Bone marrow (tissue), 2 donors: ENCODE results near the gene CCNF.

Experiments
- DNase-seq, 2 donors: peaks; one replicate each; lab custom pipeline; 2025; lab: John Stamatoyannopoulos, UW

CCNF gene

DNA sequence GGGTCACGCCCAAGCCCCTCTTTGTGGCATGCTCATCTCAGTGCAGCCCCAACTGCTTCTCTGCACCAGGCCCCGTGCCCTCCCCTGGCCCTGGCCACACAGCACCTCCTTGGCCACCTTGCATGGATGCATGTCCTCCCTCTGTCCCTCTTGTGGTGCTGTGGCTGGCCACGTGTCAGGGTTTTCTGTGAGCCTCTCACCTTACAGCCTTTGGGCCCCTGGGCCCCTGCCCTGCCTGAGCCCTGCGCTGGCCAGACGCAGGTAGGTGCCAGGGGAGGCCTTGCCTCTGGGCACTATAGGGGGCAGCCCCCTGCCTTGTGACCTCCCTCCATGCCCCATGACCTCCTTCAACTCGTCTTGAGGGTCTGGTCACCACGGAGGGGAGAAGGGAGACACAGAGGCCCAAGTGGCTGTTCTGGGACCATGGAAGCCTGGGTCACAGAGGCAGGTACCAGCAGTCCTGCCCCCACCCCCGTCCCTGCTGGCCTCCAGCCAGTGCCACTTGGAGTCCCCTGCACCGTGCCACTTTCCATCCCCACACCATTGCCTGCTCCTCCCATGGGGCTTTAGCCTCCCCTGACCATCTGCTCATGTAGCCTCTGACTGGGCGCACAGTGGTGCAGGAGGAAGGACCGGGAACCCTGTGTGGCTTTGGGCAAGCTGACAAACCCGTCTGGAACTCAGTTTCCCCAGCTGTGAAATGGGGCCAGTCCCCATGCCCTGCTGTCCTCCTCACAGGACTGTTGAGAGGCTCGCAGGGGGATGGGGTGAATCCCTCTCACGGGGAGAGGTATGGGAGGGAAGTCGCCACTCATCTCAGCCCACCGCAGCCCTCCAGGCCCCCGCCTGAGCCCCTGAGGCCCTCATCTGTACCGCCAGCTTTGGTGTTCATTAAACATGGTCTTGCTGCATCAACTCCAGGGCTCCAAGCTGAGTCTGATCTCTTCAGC lies 73.0 kb downstream of the CCNF start:
- DNase-seq, result no peak

DNA sequence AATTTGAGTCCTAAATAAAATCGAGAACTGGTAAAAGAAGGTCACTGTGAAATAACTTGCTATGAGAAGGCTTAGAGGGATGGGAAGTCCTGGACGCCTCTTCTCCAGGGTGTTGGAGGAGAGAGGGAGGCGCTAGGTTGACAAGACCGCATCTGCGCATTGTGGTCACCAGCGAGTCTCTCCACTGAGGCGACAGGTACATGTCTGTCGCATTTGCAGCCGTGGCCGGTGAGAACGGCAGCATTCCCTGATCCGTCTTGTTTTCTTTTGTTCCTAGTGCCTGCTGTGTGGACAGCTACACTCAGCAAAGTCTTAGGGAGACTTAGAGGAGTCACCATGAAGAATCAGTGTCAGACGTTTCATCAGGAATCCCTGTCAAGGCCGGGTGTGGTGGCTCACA lies 76.4 kb downstream of the CCNF start:
- no peak for DNase-seq

DNA sequence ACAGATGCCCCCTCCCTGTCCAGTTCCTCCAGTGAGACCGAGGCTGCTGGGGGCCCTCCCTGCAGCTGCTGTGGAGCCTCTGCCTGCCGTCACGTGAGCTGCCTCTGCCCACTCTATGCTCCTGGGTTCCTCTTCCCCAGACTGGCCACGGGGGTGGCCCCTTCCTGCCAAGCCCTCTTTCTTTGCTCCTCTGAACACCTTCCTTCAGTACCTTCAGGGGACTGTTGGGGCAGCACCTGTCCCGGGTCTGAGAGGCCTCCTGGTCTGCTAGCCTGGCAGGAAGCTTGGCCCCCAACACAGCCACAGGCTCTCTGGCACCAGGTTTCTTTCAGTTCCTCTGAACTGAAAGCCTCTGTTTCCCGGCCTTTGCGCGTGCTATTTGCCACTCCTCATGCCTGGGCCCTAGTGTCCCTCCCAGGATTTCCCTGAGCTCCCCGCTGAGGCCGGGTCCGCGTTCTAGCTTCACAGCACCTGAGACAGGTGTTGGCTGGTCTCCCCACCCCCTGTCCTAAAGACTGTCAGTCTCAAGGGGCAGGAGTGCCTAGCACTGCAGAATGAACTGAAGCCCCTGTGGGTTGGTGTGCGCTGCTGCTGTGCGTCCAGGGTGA lies 77.9 kb downstream of the CCNF start:
- peak in 1 of 2 donors; percentile 8 for DNase-seq

DNA sequence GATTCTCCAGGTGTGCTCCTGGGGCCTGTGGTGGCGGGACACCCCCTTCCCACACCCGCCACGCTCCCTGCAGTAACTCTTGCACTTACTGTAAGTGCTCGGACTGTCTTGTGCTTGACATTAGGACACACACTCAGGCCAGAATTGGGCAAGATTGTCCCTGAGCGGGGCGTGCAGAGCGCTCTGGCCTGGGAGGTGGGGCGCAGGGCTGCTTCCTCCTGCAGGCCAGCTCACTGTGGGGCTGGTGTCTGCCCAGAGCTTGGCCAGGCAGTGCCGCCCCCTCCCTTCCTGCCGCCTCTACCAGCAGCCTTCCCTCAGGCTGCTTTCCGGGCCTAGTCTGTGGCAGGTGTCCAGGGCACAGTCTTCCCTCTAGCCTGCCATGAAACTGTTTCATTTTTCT lies 78.4 kb downstream of the CCNF start:
- peak in 1 of 2 donors; percentile 41 for DNase-seq
